IMR-90 (cell line): ENCODE results near the gene SP3. TPM values are rescaled to one million over a fixed set of nuclear protein-coding genes. Genes with fewer than 3 reads are reported as not detected.

Experiments used
- ATAC-seq: fragments of 200-7000 bp; cut with Tn5 transposase; 2 replicates; pipeline ENCODE4 v1.9.1; 2020; ENCODE audit warnings: low read depth, mild to moderate bottlenecking, moderate library complexity
- BruUV-seq: library from RNA; stranded (reverse); fragments of 400-500 nt; replicated peaks from 2 replicates; lab custom pipeline; 2021; lab: Mats Ljungman, UMichigan
- CTCF ChIA-PET: fragments of 300-600 bp; formaldehyde crosslinking; extraction: SDS; loops from one replicate; lab custom pipeline; 2021; ENCODE audit warnings: antibody characterized with exemption; lab: Yijun Ruan, JAX
- POLR2A ChIA-PET: fragments of 300-600 bp; sonication (Branson Sonifier 250); formaldehyde crosslinking; loops from one replicate; lab custom pipeline; 2022; ENCODE audit warnings: antibody characterized with exemption; ENCODE audit not compliant: unreplicated experiment; lab: Charles Lee
- DNase-seq: peaks from one replicate; pipeline ENCODE4 v3.0.0; 2013
- H2AFZ ChIP-seq: replicated peaks from 2 replicates; pipeline ENCODE3; 2013; ENCODE audit warnings: low read length, mild to moderate bottlenecking; ENCODE audit not compliant: poor library complexity
- H2AK5ac ChIP-seq: 2 replicates; pipeline ENCODE4 v1.6.1; 2013; ENCODE audit warnings: low read depth, low read length, inconsistent platforms
- H2AK9ac ChIP-seq: replicated peaks from 2 replicates; pipeline ENCODE3; 2013; ENCODE audit warnings: mild to moderate bottlenecking, low read depth, low read length, moderate library complexity; ENCODE audit not compliant: poor library complexity
- H2BK120ac ChIP-seq: 2 replicates; pipeline ENCODE4 v1.6.1; 2013; ENCODE audit warnings: low read depth, low read length, inconsistent platforms
- H2BK15ac ChIP-seq: 3 replicates; pipeline ENCODE4 v1.6.1; 2013; ENCODE audit warnings: low read depth, low read length, inconsistent platforms
- H2BK20ac ChIP-seq: 2 replicates; pipeline ENCODE4 v1.6.1; 2013; ENCODE audit warnings: low read depth, mild to moderate bottlenecking, inconsistent platforms, low read length, moderate library complexity
- H2BK5ac ChIP-seq: 2 replicates; pipeline ENCODE4 v1.6.1; 2013; ENCODE audit warnings: mild to moderate bottlenecking, low read depth, low read length, inconsistent platforms; ENCODE audit not compliant: poor library complexity, severe bottlenecking
- H3K14ac ChIP-seq: replicated peaks from 2 replicates; pipeline ENCODE4 v1.6.1; 2013; ENCODE audit warnings: low read depth, low read length, inconsistent platforms
- H3K18ac ChIP-seq: 2 replicates; pipeline ENCODE4 v1.6.1; 2013; ENCODE audit warnings: low read depth, low read length, control low read depth
- H3K23ac ChIP-seq: 2 replicates; pipeline ENCODE4 v1.6.1; 2013; ENCODE audit warnings: low read depth, low read length, inconsistent platforms
- H3K27ac ChIP-seq: 2 replicates; pipeline ENCODE4 v1.5.1; 2013; ENCODE audit warnings: mild to moderate bottlenecking, control low read depth, low read length; ENCODE audit not compliant: insufficient read depth
- H3K27me3 ChIP-seq: 2 replicates; pipeline ENCODE4 v1.6.1; 2013; ENCODE audit warnings: low read length; ENCODE audit not compliant: control insufficient read depth, insufficient read depth
- H3K36me3 ChIP-seq: 2 replicates; pipeline ENCODE4 v1.6.1; 2013; ENCODE audit warnings: low read length, mixed read lengths; ENCODE audit not compliant: control insufficient read depth, insufficient read depth
- H3K4ac ChIP-seq: 2 replicates; pipeline ENCODE4 v1.6.1; 2013; ENCODE audit warnings: low read depth, low read length, inconsistent platforms
- H3K4me1 ChIP-seq: 2 replicates; pipeline ENCODE4 v1.6.1; 2013; ENCODE audit warnings: low read length, mixed read lengths; ENCODE audit not compliant: control insufficient read depth, insufficient read depth
- H3K4me2 ChIP-seq: 2 replicates; pipeline ENCODE4 v1.6.1; 2013; ENCODE audit warnings: low read depth, mild to moderate bottlenecking, control low read depth, low read length, moderate library complexity
- H3K4me3 ChIP-seq: 2 replicates; pipeline ENCODE4 v1.5.1; 2013; ENCODE audit warnings: low read depth, mild to moderate bottlenecking, control low read depth, low read length, moderate library complexity; ENCODE audit not compliant: insufficient read depth
- H3K56ac ChIP-seq: 2 replicates; pipeline ENCODE4 v1.6.1; 2013; ENCODE audit warnings: low read length, inconsistent platforms; ENCODE audit not compliant: insufficient read depth; ENCODE audit errors: extremely low read depth
- H3K79me1 ChIP-seq, 2 experiments: 2 replicates each; pipeline ENCODE4 v1.6.1; 2013; ENCODE audit warnings: low read length in 2 of 2, inconsistent platforms in 1 of 2, low read depth in 1 of 2
- H3K9ac ChIP-seq: 2 replicates; pipeline ENCODE4 v1.6.1; 2013; ENCODE audit warnings: low read depth, low read length, control low read depth
- H3K9me1 ChIP-seq: 2 replicates; pipeline ENCODE4 v1.6.1; 2013; ENCODE audit warnings: low read length, inconsistent platforms; ENCODE audit not compliant: insufficient read depth
- H3K9me3 ChIP-seq: 2 replicates; pipeline ENCODE4 v1.6.1; 2013; ENCODE audit warnings: low read length; ENCODE audit not compliant: control insufficient read depth, insufficient read depth
- H4K20me1 ChIP-seq: 2 replicates; pipeline ENCODE4 v1.6.1; 2013; ENCODE audit warnings: low read length, inconsistent platforms; ENCODE audit not compliant: insufficient read depth
- H4K5ac ChIP-seq: 2 replicates; pipeline ENCODE4 v1.6.1; 2013; ENCODE audit warnings: mild to moderate bottlenecking, low read depth, low read length, control low read depth
- H4K8ac ChIP-seq, 2 experiments: 2 replicates each; pipeline ENCODE4 v1.6.1; 2013; ENCODE audit warnings: low read depth in 2 of 2, low read length in 2 of 2, control low read depth in 1 of 2, inconsistent platforms in 1 of 2
- H4K91ac ChIP-seq: 2 replicates; pipeline ENCODE4 v1.6.1; 2013; ENCODE audit warnings: low read depth, low read length, inconsistent platforms; ENCODE audit not compliant: insufficient read depth
- BHLHE40 ChIP-seq: fragments of 150-350 bp; IDR thresholded peaks from 2 replicates; pipeline ENCODE4 v1.6.1; 2016; ENCODE audit warnings: mild to moderate bottlenecking, low read depth, low read length
- CEBPB ChIP-seq: IDR thresholded peaks from 2 replicates; pipeline ENCODE4 v1.6.1; 2012; ENCODE audit warnings: low read depth, low read length, improper control_type of control experiment
- CHD1 ChIP-seq: IDR thresholded peaks from 2 replicates; pipeline ENCODE4 v1.6.1; 2012; ENCODE audit warnings: low read depth, low read length, improper control_type of control experiment
- CTCF ChIP-seq: conservative IDR thresholded peaks from 2 replicates; pipeline ENCODE4 v1.5.1; 2012; ENCODE audit warnings: mild to moderate bottlenecking, low read depth, low read length, improper control_type of control experiment
- ELK1 ChIP-seq: fragments of 150-350 bp; IDR thresholded peaks from 2 replicates; pipeline ENCODE4 v1.6.1; 2016; ENCODE audit warnings: low read depth, mild to moderate bottlenecking, low read length, moderate library complexity, borderline replicate concordance
- FOS ChIP-seq: fragments of 150-350 bp; IDR thresholded peaks from 2 replicates; pipeline ENCODE4 v1.6.1; 2016; ENCODE audit warnings: low read depth, low read length
- MAFK ChIP-seq: IDR thresholded peaks from 2 replicates; pipeline ENCODE4 v1.6.1; 2012; ENCODE audit warnings: low read depth, low read length, improper control_type of control experiment
- MAZ ChIP-seq: IDR thresholded peaks from 2 replicates; pipeline ENCODE4 v1.6.1; 2012; ENCODE audit warnings: low read depth, mild to moderate bottlenecking, low read length, improper control_type of control experiment, moderate library complexity, borderline replicate concordance
- MXI1 ChIP-seq: IDR thresholded peaks from 2 replicates; pipeline ENCODE4 v1.6.1; 2012; ENCODE audit warnings: low read depth, mild to moderate bottlenecking, low read length, moderate library complexity, borderline replicate concordance
- NFE2L2 ChIP-seq: fragments of 150-350 bp; IDR thresholded peaks from 2 replicates; pipeline ENCODE4 v1.6.1; 2016; ENCODE audit warnings: low read depth, mild to moderate bottlenecking, low read length
- POLR2A ChIP-seq: IDR thresholded peaks from 2 replicates; pipeline ENCODE4 v1.6.1; 2012; ENCODE audit warnings: mild to moderate bottlenecking, low read depth, low read length
- RAD21 ChIP-seq: IDR thresholded peaks from 2 replicates; pipeline ENCODE4 v1.6.1; 2012; ENCODE audit warnings: low read length, improper control_type of control experiment
- RCOR1 ChIP-seq: IDR thresholded peaks from 2 replicates; pipeline ENCODE4 v1.6.1; 2012; ENCODE audit warnings: mild to moderate bottlenecking, low read length, improper control_type of control experiment; ENCODE audit not compliant: insufficient replicate concordance
- RFX5 ChIP-seq: IDR thresholded peaks from 2 replicates; pipeline ENCODE4 v1.8.0; 2012; ENCODE audit warnings: low read depth, mild to moderate bottlenecking, low read length, moderate library complexity
- SMC3 ChIP-seq: fragments of 150-350 bp; IDR thresholded peaks from 2 replicates; pipeline ENCODE4 v1.6.1; 2016; ENCODE audit warnings: low read depth, mild to moderate bottlenecking, antibody characterized with exemption, low read length, moderate library complexity
- USF2 ChIP-seq: fragments of 150-350 bp; IDR thresholded peaks from 2 replicates; pipeline ENCODE4 v1.6.1; 2017; ENCODE audit warnings: mild to moderate bottlenecking, antibody characterized with exemption, low read length, low read depth
- WGBS, 2 experiments: methylation state at CpG; one replicate each; pipeline versions ENCODE4 v1.1.5 to v1.1.7; 2013; ENCODE audit warnings: missing lambda C conversion rate in 2 of 2; ENCODE audit not compliant: insufficient read length in 1 of 2; ENCODE audit errors: extremely low coverage in 2 of 2; 5-methylcytosine and 5-hydroxymethylcytosine counted together
- dilution Hi-C: fragments of 300-500 bp; cut with HindIII; formaldehyde crosslinking; loops from one replicate; pipeline ENCODE4 v1.14.3; 2018; ENCODE audit warnings: low sequenced_read_pairs; ENCODE audit not compliant: unreplicated experiment
- in situ Hi-C: fragments of 300-500 bp; cut with MboI; formaldehyde crosslinking; loops from 3 replicates; pipeline ENCODE4 v1.14.3; 2019; ENCODE audit warnings: low sequenced_read_pairs, inconsistent platforms, mixed read lengths
- intact Hi-C: fragments of 100-400 bp; cut with micrococcal nuclease; formaldehyde crosslinking; loops from 2 replicates; pipeline ENCODE4 v1.10.0; 2022
- polyA plus RNA-seq, 3 experiments: library from polyadenylated mRNA; depleted of rRNA; stranded (reverse); fragments of >200 nt; gene quantifications; 2 replicates each; pipeline ENCODE4 v1.2.3, GENCODE V29; 2012; ENCODE audit warnings: low replicate concordance in 1 of 3
- total RNA-seq: library from RNA; depleted of rRNA; stranded (reverse); fragments of >200 nt; gene quantifications from 2 replicates; pipeline ENCODE4 v1.2.3, GENCODE V29; 2012

Gene SP3
- total and polyA plus RNA-seq, 2 of the 4 experiments (the other 2 are of a cell fraction), result 26.7 to 136 TPM

- BruUV-seq, result no TSS peak
- POLR2A ChIA-PET, result no interaction called here
- H3K27me3 ChIP-seq, result peaks cover 4% of the 10 kb centered on the region; the same call in 1 of the 2 replicates
- ATAC-seq (no peak), DNase-seq (no peak)
- in situ Hi-C loops, result no loop called here
- no peak overlapping the region for H3K56ac ChIP-seq
- H3K14ac ChIP-seq, result no peak overlapping the region
- H2AK9ac ChIP-seq, result no peak overlapping the region
- no peak overlapping the region for H4K8ac ChIP-seq
- WGBS, 2 experiments, result no CpG with 5 or more reads among the region's 1 CpG
- dilution Hi-C loops, result no loop called here
- H3K9ac ChIP-seq, result no peak overlapping the region
- H3K4me1 ChIP-seq, result peaks cover 8% of the 10 kb centered on the region
- H3K4me2 ChIP-seq, result no peak overlapping the region
- H2AK5ac ChIP-seq, result no peak overlapping the region
- H3K9me3 ChIP-seq, result no peaks in the 10 kb centered on the region
- TF ChIP-seq CHD1 (no peak), NFE2L2 (no peak), BHLHE40 (no peak), POLR2A (no peak), SMC3 (no peak), CTCF (no peak), RFX5 (no peak), CEBPB (no peak), FOS (no peak), ELK1 (no peak), RCOR1 (no peak), RAD21 (no peak), MAFK (no peak), USF2 (no peak), MAZ (no peak), MXI1 (no peak)
- H4K91ac ChIP-seq, result no peak overlapping the region
- H4K5ac ChIP-seq, result no peak overlapping the region
- H2BK5ac ChIP-seq, result no peak overlapping the region
- no peaks in the 10 kb centered on the region for H3K9me1 ChIP-seq
- no peak overlapping the region for H2BK15ac ChIP-seq
- no peaks in the 10 kb centered on the region for H3K79me1 ChIP-seq
- H3K23ac ChIP-seq, result no peak overlapping the region
- no peak overlapping the region for H3K4me3 ChIP-seq
- H3K36me3 ChIP-seq, result no peaks in the 10 kb centered on the region
- H3K4ac ChIP-seq, result no peak overlapping the region
- H2BK120ac ChIP-seq, result no peak overlapping the region
- H2BK20ac ChIP-seq, result no peak overlapping the region
- no peak overlapping the region for H3K18ac ChIP-seq
- CTCF ChIA-PET, result no interaction called here
- H4K20me1 ChIP-seq, result no peaks in the 10 kb centered on the region
- H3K27ac ChIP-seq, result no peak overlapping the region
- intact Hi-C loops, result no loop called here
- H2AFZ ChIP-seq, result no peak overlapping the region
Observed at GRCh38 chr2:173993459-173993858, 28.3 kb upstream of the SP3 start.
